Tibial nerve (tissue), 3 donors: ENCODE data around the gene OR2V2.

Experiments used
- POLR2A ChIP-seq, 2 donors: fragments of 450-650 bp; IDR thresholded peaks; one replicate each; pipeline ENCODE4 v1.6.1; 2017; ENCODE audit warnings: antibody characterized with exemption in 2 of 2, mild to moderate bottlenecking in 2 of 2, moderate library complexity in 2 of 2
- TF ChIP-seq, protein P1 (sequence below), 5 experiments: fragments of 200-600 bp in 3 of 5; fragments of 450-650 bp in 2 of 5; sonication (generic) in 3 of 5; IDR thresholded peaks; one replicate each; pipeline ENCODE4 v1.5.1; 2016 to 2019; ENCODE audit warnings: antibody characterized with exemption in 5 of 5, mild to moderate bottlenecking in 3 of 5, moderate library complexity in 2 of 5

DNA sequence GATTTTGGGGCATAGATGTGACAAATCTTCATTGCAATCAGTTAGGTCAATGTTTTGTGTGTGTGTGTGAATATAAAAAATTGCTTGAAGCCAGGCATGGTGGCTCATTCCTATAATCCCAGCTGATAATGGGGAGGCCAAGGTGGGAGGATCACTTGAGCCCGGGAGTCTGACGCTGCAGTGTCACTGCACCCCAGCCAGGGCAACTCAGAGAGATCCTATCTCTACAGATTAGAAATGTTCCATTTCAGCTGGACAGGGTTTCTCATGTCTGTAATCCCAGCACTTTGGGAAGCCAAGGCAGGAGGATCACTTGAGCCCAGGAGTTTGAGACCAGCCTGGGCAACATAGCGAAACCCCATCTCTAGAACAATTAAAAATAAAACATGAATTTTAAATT, 11.5 kb downstream of the OR2V2 start:
- TF ChIP-seq POLR2A (IDR thresholded peaks at IDR 0.05) = no peak
- TF ChIP-seq, protein P1, sequence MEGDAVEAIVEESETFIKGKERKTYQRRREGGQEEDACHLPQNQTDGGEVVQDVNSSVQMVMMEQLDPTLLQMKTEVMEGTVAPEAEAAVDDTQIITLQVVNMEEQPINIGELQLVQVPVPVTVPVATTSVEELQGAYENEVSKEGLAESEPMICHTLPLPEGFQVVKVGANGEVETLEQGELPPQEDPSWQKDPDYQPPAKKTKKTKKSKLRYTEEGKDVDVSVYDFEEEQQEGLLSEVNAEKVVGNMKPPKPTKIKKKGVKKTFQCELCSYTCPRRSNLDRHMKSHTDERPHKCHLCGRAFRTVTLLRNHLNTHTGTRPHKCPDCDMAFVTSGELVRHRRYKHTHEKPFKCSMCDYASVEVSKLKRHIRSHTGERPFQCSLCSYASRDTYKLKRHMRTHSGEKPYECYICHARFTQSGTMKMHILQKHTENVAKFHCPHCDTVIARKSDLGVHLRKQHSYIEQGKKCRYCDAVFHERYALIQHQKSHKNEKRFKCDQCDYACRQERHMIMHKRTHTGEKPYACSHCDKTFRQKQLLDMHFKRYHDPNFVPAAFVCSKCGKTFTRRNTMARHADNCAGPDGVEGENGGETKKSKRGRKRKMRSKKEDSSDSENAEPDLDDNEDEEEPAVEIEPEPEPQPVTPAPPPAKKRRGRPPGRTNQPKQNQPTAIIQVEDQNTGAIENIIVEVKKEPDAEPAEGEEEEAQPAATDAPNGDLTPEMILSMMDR (IDR thresholded peaks at IDR 0.05) = no peak
